SK-N-MC (cell line): ENCODE measurements around the gene GRIK4.

Experiments used
- DNase-seq: peaks from one replicate; pipeline ENCODE4 v3.0.0-alpha.2; 2011; ENCODE audit warnings: low read depth, low spot score
- H3K27ac ChIP-seq: fragments of 200-600 bp; sonication (generic); 2 replicates; pipeline ENCODE4 v1.5.1; 2016; ENCODE audit warnings: mixed run types
- H3K36me3 ChIP-seq: fragments of 200-600 bp; sonication (generic); 2 replicates; pipeline ENCODE4 v1.6.1; 2017; ENCODE audit warnings: antibody characterized with exemption, low read length, mixed read lengths; ENCODE audit not compliant: insufficient read depth
- H3K4me3 ChIP-seq: fragments of 200-600 bp; sonication (generic); 2 replicates; pipeline ENCODE4 v1.5.1; 2016
- H3K9ac ChIP-seq: fragments of 200-600 bp; sonication (generic); 2 replicates; pipeline ENCODE4 v1.8.0; 2017; ENCODE audit warnings: mixed run types, mixed read lengths; ENCODE audit not compliant: insufficient read length
- H3K9me3 ChIP-seq: fragments of 200-600 bp; sonication (generic); 2 replicates; pipeline ENCODE4 v1.6.1; 2017; ENCODE audit warnings: low read depth, mild to moderate bottlenecking, antibody characterized with exemption, low read length, moderate library complexity, mixed read lengths
- EZH2 ChIP-seq: fragments of 200-600 bp; sonication (generic); IDR thresholded peaks from one replicate; pipeline ENCODE4 v1.6.1; 2017; ENCODE audit warnings: antibody characterized with exemption
- FOXP2 ChIP-seq: optimal IDR thresholded peaks from 2 replicates; pipeline ENCODE3; 2011; ENCODE audit warnings: mild to moderate bottlenecking, moderate library complexity; ENCODE audit not compliant: insufficient read depth; ENCODE audit errors: extremely low read length, control extremely low read depth
- POLR2AphosphoS5 ChIP-seq: IDR thresholded peaks from 2 replicates; pipeline ENCODE4 v1.6.1; 2012; ENCODE audit warnings: mild to moderate bottlenecking, low read depth, low read length, borderline replicate concordance

GRIK4 gene

GRCh38 chr11:120832481-120833238 lies 321.1 kb downstream of the GRIK4 start:
- Histone ChIP-seq H3K36me3 (no peaks in the 10 kb centered on the region), H3K9me3 (no peaks in the 10 kb centered on the region), H3K27ac (no peak overlapping the region), H3K4me3 (no peak overlapping the region), H3K9ac (no peak overlapping the region)
- no peak for DNase-seq
- TF ChIP-seq FOXP2 (no peak), POLR2AphosphoS5 (no peak), EZH2 (no peak)

- no peak for TF ChIP-seq EZH2
- no peak for TF ChIP-seq POLR2AphosphoS5
- TF ChIP-seq FOXP2: no peak
- H3K36me3 ChIP-seq: no peaks in the 10 kb centered on the region
- DNase-seq: no peak
- H3K4me3 ChIP-seq: no peak overlapping the region
- no peak overlapping the region for H3K27ac ChIP-seq
- no peak overlapping the region for H3K9ac ChIP-seq
- no peaks in the 10 kb centered on the region for H3K9me3 ChIP-seq
Measured at GRCh38 chr11:120834686-120835210, 323.2 kb downstream of the GRIK4 start.

GRCh38 chr11:120835601-120836228 lies 324.2 kb downstream of the GRIK4 start:
- H3K27ac ChIP-seq: no peak overlapping the region
- no peak overlapping the region for H3K4me3 ChIP-seq
- no peaks in the 10 kb centered on the region for H3K9me3 ChIP-seq
- no peak overlapping the region for H3K9ac ChIP-seq
- no peak for DNase-seq
- H3K36me3 ChIP-seq: no peaks in the 10 kb centered on the region
- TF ChIP-seq EZH2 (no peak), FOXP2 (no peak), POLR2AphosphoS5 (no peak)

GRCh38 chr11:120837696-120838095 lies 326.1 kb downstream of the GRIK4 start:
- no peak overlapping the region for H3K4me3 ChIP-seq
- H3K27ac ChIP-seq: no peak overlapping the region
- TF ChIP-seq FOXP2 (no peak), POLR2AphosphoS5 (no peak), EZH2 (no peak)

GRCh38 chr11:120839201-120839600 lies 327.7 kb downstream of the GRIK4 start:
- no peak for TF ChIP-seq POLR2AphosphoS5
- TF ChIP-seq EZH2: no peak
- no peak for TF ChIP-seq FOXP2

More at GRCh38 chr11:120837696-120838095, 326.1 kb downstream of the GRIK4 start:
- Histone ChIP-seq H3K9me3 (no peaks in the 10 kb centered on the region), H3K36me3 (no peaks in the 10 kb centered on the region), H3K9ac (no peak overlapping the region)
- no peak for DNase-seq

GRCh38 chr11:120839846-120840402 lies 328.4 kb downstream of the GRIK4 start:
- no peak for DNase-seq
- Histone ChIP-seq H3K9ac (no peak overlapping the region), H3K36me3 (no peaks in the 10 kb centered on the region), H3K27ac (no peak overlapping the region), H3K9me3 (no peaks in the 10 kb centered on the region), H3K4me3 (no peak overlapping the region)
- TF ChIP-seq POLR2AphosphoS5: no peak
- TF ChIP-seq FOXP2: no peak
- TF ChIP-seq EZH2: no peak

More at GRCh38 chr11:120839201-120839600, 327.7 kb downstream of the GRIK4 start:
- no peak for DNase-seq
- Histone ChIP-seq H3K9ac (no peak overlapping the region), H3K9me3 (no peaks in the 10 kb centered on the region), H3K27ac (no peak overlapping the region), H3K36me3 (no peaks in the 10 kb centered on the region), H3K4me3 (no peak overlapping the region)

GRCh38 chr11:120840661-120841060 lies 329.1 kb downstream of the GRIK4 start:
- no peak for DNase-seq
- no peak overlapping the region for H3K9ac ChIP-seq
- no peak overlapping the region for H3K27ac ChIP-seq
- H3K9me3 ChIP-seq: no peaks in the 10 kb centered on the region
- H3K36me3 ChIP-seq: no peaks in the 10 kb centered on the region
- TF ChIP-seq POLR2AphosphoS5 (no peak), FOXP2 (no peak), EZH2 (no peak)
- no peak overlapping the region for H3K4me3 ChIP-seq

GRCh38 chr11:120841074-120841473 lies 329.5 kb downstream of the GRIK4 start:
- H3K9me3 ChIP-seq: no peaks in the 10 kb centered on the region
- TF ChIP-seq FOXP2: no peak
- no peak for TF ChIP-seq EZH2
- no peak for TF ChIP-seq POLR2AphosphoS5
- H3K36me3 ChIP-seq: no peaks in the 10 kb centered on the region
- DNase-seq: no peak
- no peak overlapping the region for H3K9ac ChIP-seq
- H3K27ac ChIP-seq: no peak overlapping the region
- H3K4me3 ChIP-seq: no peak overlapping the region
